ENCODE measurements around the gene ELL2. TPM values are rescaled to one million over a fixed set of nuclear protein-coding genes. Genes with fewer than 3 reads are reported as not detected.

ELL2 gene
- total RNA-seq, 1 donor from 2014 or later: 50.8 TPM

DNA sequence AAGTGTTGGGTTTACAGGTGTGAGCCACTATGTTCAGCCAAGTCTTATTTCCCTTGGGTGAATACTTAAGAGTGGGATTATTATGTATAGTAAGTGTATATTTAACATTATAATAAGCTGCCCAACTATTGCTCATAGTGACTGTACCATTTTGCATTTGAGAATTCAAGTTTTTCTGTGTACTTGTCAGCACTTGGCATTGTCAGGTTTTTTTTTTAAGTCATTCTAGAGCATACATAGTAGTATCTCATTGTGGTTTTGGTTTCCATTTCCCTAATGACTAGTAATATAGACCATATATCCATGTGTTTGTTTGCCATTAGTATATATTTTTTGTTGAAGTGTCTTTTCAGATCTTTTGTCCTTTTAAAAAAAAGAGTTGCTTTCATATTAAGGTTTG is 10.5 kb upstream of the ELL2 start:
- DNase-seq (ENCODE audit: extremely low spot score, unreplicated experiment): no peak
- TF ChIP-seq, protein P1, sequence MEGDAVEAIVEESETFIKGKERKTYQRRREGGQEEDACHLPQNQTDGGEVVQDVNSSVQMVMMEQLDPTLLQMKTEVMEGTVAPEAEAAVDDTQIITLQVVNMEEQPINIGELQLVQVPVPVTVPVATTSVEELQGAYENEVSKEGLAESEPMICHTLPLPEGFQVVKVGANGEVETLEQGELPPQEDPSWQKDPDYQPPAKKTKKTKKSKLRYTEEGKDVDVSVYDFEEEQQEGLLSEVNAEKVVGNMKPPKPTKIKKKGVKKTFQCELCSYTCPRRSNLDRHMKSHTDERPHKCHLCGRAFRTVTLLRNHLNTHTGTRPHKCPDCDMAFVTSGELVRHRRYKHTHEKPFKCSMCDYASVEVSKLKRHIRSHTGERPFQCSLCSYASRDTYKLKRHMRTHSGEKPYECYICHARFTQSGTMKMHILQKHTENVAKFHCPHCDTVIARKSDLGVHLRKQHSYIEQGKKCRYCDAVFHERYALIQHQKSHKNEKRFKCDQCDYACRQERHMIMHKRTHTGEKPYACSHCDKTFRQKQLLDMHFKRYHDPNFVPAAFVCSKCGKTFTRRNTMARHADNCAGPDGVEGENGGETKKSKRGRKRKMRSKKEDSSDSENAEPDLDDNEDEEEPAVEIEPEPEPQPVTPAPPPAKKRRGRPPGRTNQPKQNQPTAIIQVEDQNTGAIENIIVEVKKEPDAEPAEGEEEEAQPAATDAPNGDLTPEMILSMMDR (IDR thresholded peaks at IDR 0.05): no peak
- Mint-ChIP-seq H3K27ac (ENCODE audit: unreplicated experiment) (no peak overlapping the region), H3K36me3 (ENCODE audit: unreplicated experiment) (peaks cover 5% of the 10 kb centered on the region), H3K4me3 (ENCODE audit: unreplicated experiment) (no peak overlapping the region), H3K4me1 (ENCODE audit: unreplicated experiment) (peaks cover 21% of the 10 kb centered on the region), H3K27me3 (ENCODE audit: unreplicated experiment) (no peaks in the 10 kb centered on the region), H3K9me3 (ENCODE audit: unreplicated experiment) (peaks cover 22% of the 10 kb centered on the region)

DNA sequence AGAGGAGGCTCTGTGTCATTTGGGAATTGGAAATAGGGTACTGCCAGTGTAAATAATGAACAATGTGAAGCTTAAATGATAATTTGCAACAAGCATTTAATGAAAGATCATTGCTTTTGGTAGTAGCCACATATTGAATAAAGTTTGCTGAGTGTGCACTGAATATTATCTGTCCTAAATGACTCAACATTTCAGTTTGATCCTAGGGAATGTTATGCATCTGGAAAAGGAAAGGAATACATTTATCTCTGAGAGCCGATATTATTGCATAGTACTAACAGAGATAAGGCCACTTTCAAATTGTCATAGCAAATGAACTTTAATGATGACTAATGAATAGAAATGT is 8.7 kb upstream of the ELL2 start:
- no peak overlapping the region for H3K27ac Mint-ChIP-seq (ENCODE audit: unreplicated experiment)
- H3K27me3 Mint-ChIP-seq (ENCODE audit: unreplicated experiment): no peaks in the 10 kb centered on the region
- DNase-seq (ENCODE audit: extremely low spot score, unreplicated experiment): no peak

DNA sequence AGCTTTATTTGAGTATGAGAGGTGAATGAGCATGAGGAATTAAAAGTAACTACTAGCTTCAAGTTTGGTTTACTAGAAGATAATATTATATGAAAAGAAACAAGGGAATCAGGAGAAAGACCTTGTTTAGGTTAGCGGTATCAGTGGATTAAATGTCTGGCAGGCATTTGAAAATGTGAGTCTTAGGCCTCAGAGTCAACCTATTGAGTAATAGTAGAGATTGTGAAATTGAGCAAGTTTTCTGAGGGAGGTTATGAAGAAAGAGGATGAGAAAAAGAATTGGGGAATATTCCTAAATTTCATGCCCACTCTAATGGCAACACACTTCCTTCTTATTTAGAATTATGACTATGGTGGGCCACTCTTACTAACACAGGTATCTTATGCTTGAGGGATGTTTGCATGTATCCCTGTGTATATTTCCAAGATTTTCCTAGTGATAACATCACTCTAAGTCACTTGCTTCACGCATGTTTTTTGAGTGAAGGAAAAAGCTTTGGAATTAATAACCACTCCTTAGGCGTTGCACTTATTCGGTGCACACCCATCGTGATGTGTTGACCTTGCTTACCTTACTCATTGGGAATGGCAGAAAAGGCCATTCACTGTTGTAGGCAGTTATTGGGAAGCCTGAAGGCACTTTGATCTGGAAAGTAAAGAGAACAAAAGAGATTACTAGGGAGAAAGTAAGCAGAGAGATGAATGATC is 8.2 kb upstream of the ELL2 start:
- peaks cover 5% of the 10 kb centered on the region for H3K36me3 Mint-ChIP-seq (ENCODE audit: unreplicated experiment)

More for the DNA sequence above, 8.7 kb upstream of the ELL2 start:
- Mint-ChIP-seq H3K36me3 (ENCODE audit: unreplicated experiment) (peaks cover 5% of the 10 kb centered on the region), H3K4me1 (ENCODE audit: unreplicated experiment) (peaks cover 13% of the 10 kb centered on the region), H3K9me3 (ENCODE audit: unreplicated experiment) (peaks cover 22% of the 10 kb centered on the region), H3K4me3 (ENCODE audit: unreplicated experiment) (no peak overlapping the region)
- TF ChIP-seq, protein P1 (IDR thresholded peaks at IDR 0.05): no peak

DNA sequence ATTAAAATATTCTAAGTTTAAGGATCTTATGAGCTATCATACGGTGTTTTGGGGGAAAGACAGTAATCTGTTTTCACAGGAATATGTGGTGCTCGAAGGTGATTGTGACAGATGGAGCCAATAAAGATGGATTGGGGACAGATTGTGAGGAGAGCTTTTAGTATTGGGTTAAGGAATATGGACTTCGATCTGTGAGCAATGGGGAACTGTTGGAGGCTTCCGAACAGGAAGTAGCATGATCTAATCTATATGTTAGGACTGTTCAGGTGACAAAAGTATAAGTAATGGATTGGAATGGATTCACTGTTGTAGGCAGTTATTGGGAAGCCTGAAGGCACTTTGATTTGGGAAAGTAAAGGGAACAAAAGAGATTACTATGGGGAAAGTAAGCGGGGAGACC is 7.4 kb upstream of the ELL2 start:
- H3K27ac Mint-ChIP-seq (ENCODE audit: unreplicated experiment): no peak overlapping the region
- no peaks in the 10 kb centered on the region for H3K27me3 Mint-ChIP-seq (ENCODE audit: unreplicated experiment)
- DNase-seq (ENCODE audit: extremely low spot score, unreplicated experiment): no peak
- peaks cover 22% of the 10 kb centered on the region for H3K9me3 Mint-ChIP-seq (ENCODE audit: unreplicated experiment)
- TF ChIP-seq, protein P1 (IDR thresholded peaks at IDR 0.05): no peak
- H3K4me1 Mint-ChIP-seq (ENCODE audit: unreplicated experiment): peaks cover 9% of the 10 kb centered on the region
- H3K36me3 Mint-ChIP-seq (ENCODE audit: unreplicated experiment): peaks cover 5% of the 10 kb centered on the region
- H3K4me3 Mint-ChIP-seq (ENCODE audit: unreplicated experiment): no peak overlapping the region

More for the DNA sequence above, 8.2 kb upstream of the ELL2 start:
- DNase-seq (ENCODE audit: extremely low spot score, unreplicated experiment): no peak
- Mint-ChIP-seq H3K27ac (ENCODE audit: unreplicated experiment) (no peak overlapping the region), H3K9me3 (ENCODE audit: unreplicated experiment) (peaks cover 22% of the 10 kb centered on the region), H3K4me3 (ENCODE audit: unreplicated experiment) (no peak overlapping the region), H3K4me1 (ENCODE audit: unreplicated experiment) (peaks cover 13% of the 10 kb centered on the region), H3K27me3 (ENCODE audit: unreplicated experiment) (no peaks in the 10 kb centered on the region)
- TF ChIP-seq, protein P1 (IDR thresholded peaks at IDR 0.05): no peak

DNA sequence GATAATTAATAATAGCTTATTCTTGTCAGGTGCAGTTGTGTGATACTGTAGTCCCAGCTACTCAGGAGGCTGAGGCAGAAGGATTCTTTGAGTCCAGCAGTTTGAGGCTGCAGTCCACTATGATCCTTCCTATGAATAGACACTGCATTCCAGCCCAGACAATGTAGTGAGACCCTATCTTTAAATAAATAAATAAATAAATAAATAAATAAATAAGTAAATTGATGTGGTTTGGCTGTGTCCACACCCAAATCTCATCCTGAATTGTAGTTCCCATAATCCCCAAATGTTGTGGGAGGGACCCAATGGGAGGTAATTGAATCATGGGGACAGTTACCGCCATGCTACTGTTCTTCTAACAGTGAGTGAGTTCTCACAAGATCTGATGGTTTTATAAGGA is 5.6 kb upstream of the ELL2 start:
- Mint-ChIP-seq H3K27ac (ENCODE audit: unreplicated experiment) (no peak overlapping the region), H3K9me3 (ENCODE audit: unreplicated experiment) (peaks cover 10% of the 10 kb centered on the region), H3K27me3 (ENCODE audit: unreplicated experiment) (no peaks in the 10 kb centered on the region), H3K4me3 (ENCODE audit: unreplicated experiment) (no peak overlapping the region), H3K36me3 (ENCODE audit: unreplicated experiment) (peaks cover 5% of the 10 kb centered on the region), H3K4me1 (ENCODE audit: unreplicated experiment) (peaks cover 8% of the 10 kb centered on the region)
- TF ChIP-seq, protein P1 (IDR thresholded peaks at IDR 0.05): no peak
- DNase-seq (ENCODE audit: extremely low spot score, unreplicated experiment): no peak

Data from osteocyte (in vitro differentiated cells).